H1 (cell line): Measurements from ENCODE around the gene NR3C1. TPM values are rescaled to one million over a fixed set of nuclear protein-coding genes. Genes with fewer than 3 reads are reported as not detected.
A peak's percentile ranks its signal among the peaks of the same experiment; 100 is the strongest.

ENCODE experiments used
- ASH2L ChIP-seq: fragments of 200-600, 300-600 bp; sonication (generic); IDR thresholded peaks from one replicate; pipeline ENCODE4 v1.7.1; 2017; ENCODE audit warnings: low read length
- BACH1 ChIP-seq: IDR thresholded peaks from 2 replicates; pipeline ENCODE4 v1.6.1; 2012; ENCODE audit warnings: low read length, improper control_type of control experiment
- BRCA1 ChIP-seq: IDR thresholded peaks from 2 replicates; pipeline ENCODE4 v1.6.1; 2012; ENCODE audit warnings: low read depth, low read length, improper control_type of control experiment
- CBX8 ChIP-seq: fragments of 300-800, 300-1000 bp; sonication (generic); IDR thresholded peaks from 2 replicates; pipeline ENCODE4 v1.7.1; 2016; ENCODE audit warnings: low read depth, low read length, borderline replicate concordance
- CTBP2 ChIP-seq: IDR thresholded peaks from 2 replicates; pipeline ENCODE4 v1.7.0; 2011; ENCODE audit warnings: borderline replicate concordance, mild to moderate bottlenecking, moderate library complexity, mixed read lengths, low read length; ENCODE audit not compliant: insufficient read depth, insufficient read length
- EGR1 ChIP-seq: IDR thresholded peaks from 2 replicates; pipeline ENCODE4 v1.6.1; 2011; ENCODE audit warnings: low read depth, low read length, borderline replicate concordance
- GTF2F1 ChIP-seq: IDR thresholded peaks from 2 replicates; pipeline ENCODE4 v1.6.1; 2012; ENCODE audit warnings: low read depth, low read length, improper control_type of control experiment, borderline replicate concordance
- HDAC2 ChIP-seq, 2 experiments: fragments of 300-600 bp in 1 of 2; sonication (generic) in 1 of 2; IDR thresholded peaks; 2 replicates each; pipeline ENCODE4 v1.6.1; 2011 to 2012; ENCODE audit warnings: low read depth in 2 of 2, low read length in 2 of 2, mild to moderate bottlenecking in 2 of 2, moderate library complexity in 2 of 2, borderline replicate concordance in 1 of 2, inconsistent platforms in 1 of 2
- HDAC6 ChIP-seq: IDR thresholded peaks from one replicate; pipeline ENCODE4 v1.7.1; 2012; ENCODE audit warnings: low read depth, mild to moderate bottlenecking, inconsistent platforms, low read length, moderate library complexity
- KDM4A ChIP-seq: IDR thresholded peaks from one replicate; pipeline ENCODE4 v1.7.1; 2012; ENCODE audit warnings: low read depth, mild to moderate bottlenecking, moderate library complexity, low read length, inconsistent platforms; ENCODE audit not compliant: severe bottlenecking
- NANOG ChIP-seq: IDR thresholded peaks from 2 replicates; pipeline ENCODE4 v1.6.1; 2011; ENCODE audit warnings: low read length, low read depth, mild to moderate bottlenecking, inconsistent platforms; ENCODE audit not compliant: insufficient read depth, poor library complexity, severe bottlenecking
- PHF8 ChIP-seq: fragments of 200-600 bp; sonication (generic); conservative IDR thresholded peaks from 2 replicates; pipeline ENCODE4 v1.7.1; 2012; ENCODE audit warnings: low read depth, mild to moderate bottlenecking, inconsistent platforms, low read length, moderate library complexity
- POLR2A ChIP-seq, 2 experiments: IDR thresholded peaks; 1 replicate in 1 of 2; 2 replicates in 1 of 2; pipeline ENCODE4 v1.6.1; 2011; ENCODE audit warnings: low read depth in 2 of 2, low read length in 2 of 2, mild to moderate bottlenecking in 2 of 2; ENCODE audit errors: control extremely low read depth in 1 of 2
- POLR2AphosphoS5 ChIP-seq: IDR thresholded peaks from 2 replicates; pipeline ENCODE4 v1.6.1; 2011; ENCODE audit warnings: low read depth, low read length
- RFX5 ChIP-seq: IDR thresholded peaks from 2 replicates; pipeline ENCODE4 v1.6.1; 2011; ENCODE audit warnings: low read depth, low read length, improper control_type of control experiment, borderline replicate concordance
- RXRA ChIP-seq: IDR thresholded peaks from 2 replicates; pipeline ENCODE4 v1.6.1; 2011; ENCODE audit warnings: low read depth, mild to moderate bottlenecking, low read length, moderate library complexity; ENCODE audit not compliant: insufficient read depth
- SAP30 ChIP-seq: fragments of 300-600 bp; sonication (generic); IDR thresholded peaks from 2 replicates; pipeline ENCODE4 v1.7.1; 2012; ENCODE audit warnings: low read length, moderate library complexity, mild to moderate bottlenecking, inconsistent platforms; ENCODE audit not compliant: insufficient read depth, insufficient replicate concordance
- ZNF274 ChIP-seq: IDR thresholded peaks from 2 replicates; pipeline ENCODE4 v1.7.0; 2012; ENCODE audit warnings: low read length, borderline replicate concordance; ENCODE audit errors: extremely low read depth
- polyA plus RNA-seq, 7 experiments: library from polyadenylated mRNA; depleted of rRNA in 3 of 7; stranded (reverse) in 5 of 7; unstranded in 2 of 7; fragments of >200 nt in 5 of 7; fragments of 200-250 nt in 2 of 7; gene quantifications; 1 replicate in 5 of 7; 2 replicates in 1 of 7; 4 replicates in 1 of 7; pipeline versions ENCODE4 v1.2.1 to v1.2.3, GENCODE V29; 2011 to 2013; ENCODE audit warnings: missing spikeins in 2 of 7, mixed read lengths in 2 of 7
- total RNA-seq: library from RNA; stranded (reverse); fragmentation: NEBNext Ultra II Directional; extraction: Animal tissue kit (Norgen Biotek cat#: 25700); gene quantifications from 2 replicates; pipeline ENCODE4 v1.2.1, GENCODE V29; 2021
- TF ChIP-seq, protein P1 (sequence below): IDR thresholded peaks from 2 replicates; pipeline ENCODE4 v1.6.1; 2012; ENCODE audit warnings: low read length, inconsistent platforms
- TF ChIP-seq, protein P2 (sequence below): IDR thresholded peaks from 2 replicates; pipeline ENCODE4 v1.6.1; 2012; ENCODE audit warnings: inconsistent platforms

NR3C1 gene
- total and polyA plus RNA-seq, 2 of the 8 experiments (the other 6 are each of a cell fraction or from before 2014, with no cell fraction given): 1.7 to 5.4 TPM

DNA sequence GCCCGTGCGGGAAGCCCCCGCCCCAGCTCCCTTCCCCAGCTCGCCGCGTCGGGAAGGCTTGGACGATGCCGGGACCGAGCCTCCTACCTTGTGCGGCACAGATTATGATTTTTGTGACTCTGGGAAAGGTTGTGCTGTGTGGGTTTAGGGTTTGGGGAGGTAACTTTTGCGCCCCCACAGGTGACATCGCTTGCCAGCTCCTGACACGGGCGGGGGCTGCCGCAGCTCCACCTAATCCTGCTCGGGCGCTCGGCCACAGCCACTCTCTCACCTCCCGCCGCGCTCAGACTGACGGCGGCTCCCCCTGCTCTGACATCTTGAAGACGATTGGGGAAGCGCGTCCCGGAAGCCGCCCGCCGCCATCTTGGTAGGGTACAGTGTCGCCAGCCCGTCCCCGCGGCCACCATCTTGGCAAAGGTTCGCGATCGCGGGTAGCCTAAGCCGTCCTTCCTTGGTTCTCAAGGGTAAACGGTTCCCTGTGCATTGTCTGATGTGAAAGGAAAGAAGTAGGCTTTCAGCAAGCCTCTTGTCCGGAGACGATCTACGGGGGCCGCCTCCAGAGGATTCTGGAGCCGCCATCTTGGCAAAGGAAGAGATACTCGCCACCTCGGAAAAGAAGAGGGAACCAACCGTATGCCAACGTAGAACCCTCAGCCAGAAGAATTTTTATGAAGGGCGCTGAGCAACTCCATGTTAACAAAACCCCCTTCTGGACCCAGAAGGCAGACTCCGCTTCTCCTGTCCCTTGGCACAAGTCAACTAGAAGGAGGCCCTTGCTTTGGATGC, 1.8 kb upstream of the NR3C1 start (continued):
- TF ChIP-seq, protein P1, sequence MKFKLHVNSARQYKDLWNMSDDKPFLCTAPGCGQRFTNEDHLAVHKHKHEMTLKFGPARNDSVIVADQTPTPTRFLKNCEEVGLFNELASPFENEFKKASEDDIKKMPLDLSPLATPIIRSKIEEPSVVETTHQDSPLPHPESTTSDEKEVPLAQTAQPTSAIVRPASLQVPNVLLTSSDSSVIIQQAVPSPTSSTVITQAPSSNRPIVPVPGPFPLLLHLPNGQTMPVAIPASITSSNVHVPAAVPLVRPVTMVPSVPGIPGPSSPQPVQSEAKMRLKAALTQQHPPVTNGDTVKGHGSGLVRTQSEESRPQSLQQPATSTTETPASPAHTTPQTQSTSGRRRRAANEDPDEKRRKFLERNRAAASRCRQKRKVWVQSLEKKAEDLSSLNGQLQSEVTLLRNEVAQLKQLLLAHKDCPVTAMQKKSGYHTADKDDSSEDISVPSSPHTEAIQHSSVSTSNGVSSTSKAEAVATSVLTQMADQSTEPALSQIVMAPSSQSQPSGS: peak; percentile 43; the same call in 1 of the 2 replicates
- TF ChIP-seq NANOG: no peak
- no peak for TF ChIP-seq BRCA1
- no peak for TF ChIP-seq RFX5
- TF ChIP-seq ASH2L: peak; percentile 91
- peak in 1 of 2 experiments; percentile 94; a peak in 2 of 4 replicates for TF ChIP-seq HDAC2 (IDR thresholded peaks at IDR 0.05; ENCODE audit: borderline replicate concordance in 1 of 2, low read depth in 2 of 2, low read length in 2 of 2)
- no peak for TF ChIP-seq ZNF274
- TF ChIP-seq PHF8: peak; percentile 35; the same call in 1 of the 2 replicates
- peak; percentile 99 for TF ChIP-seq KDM4A
- no peak for TF ChIP-seq EGR1
- TF ChIP-seq SAP30: peak; percentile 73
- no peak for TF ChIP-seq BACH1
- no peak for TF ChIP-seq CBX8
- TF ChIP-seq POLR2AphosphoS5: peak; percentile 28; the same call in 1 of the 2 replicates
- TF ChIP-seq POLR2A (IDR thresholded peaks at IDR 0.05; ENCODE audit: control extremely low read depth in 1 of 2, low read depth in 2 of 2, low read length in 2 of 2): peak in 1 of 2 experiments; percentile 43; a peak in 2 of 3 replicates
- no peak for TF ChIP-seq RXRA
- TF ChIP-seq CTBP2: peak; percentile 81
- TF ChIP-seq, protein P2, sequence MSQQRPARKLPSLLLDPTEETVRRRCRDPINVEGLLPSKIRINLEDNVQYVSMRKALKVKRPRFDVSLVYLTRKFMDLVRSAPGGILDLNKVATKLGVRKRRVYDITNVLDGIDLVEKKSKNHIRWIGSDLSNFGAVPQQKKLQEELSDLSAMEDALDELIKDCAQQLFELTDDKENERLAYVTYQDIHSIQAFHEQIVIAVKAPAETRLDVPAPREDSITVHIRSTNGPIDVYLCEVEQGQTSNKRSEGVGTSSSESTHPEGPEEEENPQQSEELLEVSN: peak; percentile 95
- no peak for TF ChIP-seq HDAC6
- no peak for TF ChIP-seq GTF2F1
